AG20443 (cell line): ENCODE results near the gene TP73.

Experiments
- DNase-seq: peaks from one replicate; pipeline ENCODE4 v3.0.0; 2012; ENCODE audit warnings: low spot score, mixed read lengths

The TP73 gene

GRCh38 chr1:3708791-3709190 is 56.5 kb downstream of the TP73 start:
- DNase-seq = no peak

GRCh38 chr1:3710251-3710650 is 57.9 kb downstream of the TP73 start:
- DNase-seq = no peak

- no peak for DNase-seq
Measured at GRCh38 chr1:3711381-3711779, 59.1 kb downstream of the TP73 start.

- DNase-seq = no peak
Measured at GRCh38 chr1:3711780-3712451, 59.6 kb downstream of the TP73 start.

GRCh38 chr1:3712573-3713535 is 60.5 kb downstream of the TP73 start:
- DNase-seq = no peak

GRCh38 chr1:3713840-3714239 is 61.5 kb downstream of the TP73 start:
- DNase-seq = no peak

GRCh38 chr1:3714284-3714741 is 62.0 kb downstream of the TP73 start:
- no peak for DNase-seq

- no peak for DNase-seq
Measured at GRCh38 chr1:3714814-3715213, 62.5 kb downstream of the TP73 start.

- no peak for DNase-seq
Measured at GRCh38 chr1:3716351-3716750, 64.0 kb downstream of the TP73 start.

- no peak for DNase-seq
Measured at GRCh38 chr1:3717041-3717714, 64.9 kb downstream of the TP73 start.

GRCh38 chr1:3717715-3718601 is 65.6 kb downstream of the TP73 start:
- peak; percentile 78 for DNase-seq

GRCh38 chr1:3718764-3719163 is 66.4 kb downstream of the TP73 start:
- DNase-seq = no peak

GRCh38 chr1:3721955-3722465 is 69.7 kb downstream of the TP73 start:
- DNase-seq = no peak

- no peak for DNase-seq
Measured at GRCh38 chr1:3722846-3723245, 70.5 kb downstream of the TP73 start.

GRCh38 chr1:3724416-3725030 is 72.2 kb downstream of the TP73 start:
- DNase-seq = peak; percentile 77

- no peak for DNase-seq
Measured at GRCh38 chr1:3725366-3725765, 73.0 kb downstream of the TP73 start.

- peak; percentile 71 for DNase-seq
Measured at GRCh38 chr1:3727042-3727824, 74.9 kb downstream of the TP73 start.

- DNase-seq = no peak
Measured at GRCh38 chr1:3727825-3728776, 75.8 kb downstream of the TP73 start.
